Thymus (tissue), 11 donors: ENCODE results near the gene FBRSL1. TPM values are rescaled to one million over a fixed set of nuclear protein-coding genes. Genes with fewer than 3 reads are reported as not detected.
"Not testable (repeated sequence)": the region's sequence is repeated elsewhere in the genome, so short reads cannot be mapped to it uniquely, and the experiment has no call there.

Experiments
- DNase-seq, 9 donors: peaks; one replicate each; pipeline ENCODE4 v3.0.0-alpha.2; 2013; ENCODE audit warnings: low spot score in 9 of 9, low read depth in 6 of 9, missing footprints in 1 of 9
- H3K27ac ChIP-seq, 2 donors: one replicate each; pipeline ENCODE4 v1.5.1; 2013; ENCODE audit warnings: control low read depth in 1 of 2, low read depth in 1 of 2, low read length in 1 of 2, mild to moderate bottlenecking in 1 of 2, moderate library complexity in 1 of 2
- H3K27me3 ChIP-seq, 2 donors: one replicate each; pipeline ENCODE4 v1.5.1; 2013; ENCODE audit warnings: low read length in 1 of 2; ENCODE audit not compliant: control insufficient read depth in 2 of 2, insufficient read depth in 1 of 2
- H3K36me3 ChIP-seq, 2 donors: one replicate each; pipeline ENCODE4 v1.5.1; 2013; ENCODE audit warnings: low read length in 1 of 2, mild to moderate bottlenecking in 1 of 2, moderate library complexity in 1 of 2; ENCODE audit not compliant: control insufficient read depth in 2 of 2, insufficient read depth in 2 of 2
- H3K4me1 ChIP-seq, 2 donors: one replicate each; pipeline ENCODE4 v1.5.1; 2013; ENCODE audit warnings: low read length in 2 of 2; ENCODE audit not compliant: control insufficient read depth in 2 of 2, insufficient read depth in 2 of 2
- H3K4me3 ChIP-seq, 2 donors: one replicate each; pipeline ENCODE4 v1.5.1; 2013; ENCODE audit warnings: low read length in 2 of 2, control low read depth in 1 of 2, mild to moderate bottlenecking in 1 of 2
- H3K9me3 ChIP-seq, 2 donors: one replicate each; pipeline ENCODE4 v1.5.1; 2013; ENCODE audit warnings: low read length in 1 of 2, mild to moderate bottlenecking in 1 of 2; ENCODE audit not compliant: control insufficient read depth in 2 of 2, insufficient read depth in 1 of 2
- WGBS: extraction: QIAGEN DNeasy Blood & Tissue Kit; methylation state at CpG from one replicate; pipeline ENCODE4 v1.1.7; 2013; 5-methylcytosine and 5-hydroxymethylcytosine counted together
- polyA plus RNA-seq: library from polyadenylated mRNA; stranded (reverse); fragments of 200-250 nt; gene quantifications from one replicate; pipeline ENCODE4 v1.2.3, GENCODE V29; 2013
- total RNA-seq: library from RNA; stranded (reverse); fragments of 120-200 nt; gene quantifications from one replicate; pipeline ENCODE4 v1.2.4, GENCODE V29; 2013
- donor health status: healthy.

Gene FBRSL1
- total and polyA plus RNA-seq, 2 donors, result 5.9 to 28.7 TPM

GRCh38 chr12:132528564-132529106, 38.7 kb downstream of the FBRSL1 start:
- H3K27ac ChIP-seq, result no peak overlapping the region
- DNase-seq, result no peak
- H3K4me1 ChIP-seq, result peaks cover 5 to 55% of the 10 kb centered on the region in 2 donors
- WGBS, result 88% methylated on average over 21 of the region's 21 CpGs
- peaks cover 0 to 8% of the 10 kb centered on the region in 2 donors for H3K9me3 ChIP-seq
- H3K36me3 ChIP-seq, result peaks cover 4 to 10% of the 10 kb centered on the region in 2 donors
- no peak overlapping the region for H3K4me3 ChIP-seq
- H3K27me3 ChIP-seq, result no peaks in the 10 kb centered on the region

- H3K4me1 ChIP-seq, result peaks cover 5 to 48% of the 10 kb centered on the region in 2 donors
- WGBS, result 92% methylated on average over 11 of the region's 11 CpGs
- H3K36me3 ChIP-seq, result peaks cover 4 to 10% of the 10 kb centered on the region in 2 donors
- peak overlapping the region in 1 of 2 donors; percentile 64 for H3K27ac ChIP-seq
- H3K4me3 ChIP-seq, result no peak overlapping the region
- DNase-seq, result no peak
- H3K9me3 ChIP-seq, result peaks cover 0 to 8% of the 10 kb centered on the region in 2 donors
- H3K27me3 ChIP-seq, result no peaks in the 10 kb centered on the region
Measured at GRCh38 chr12:132529156-132529839, 39.3 kb downstream of the FBRSL1 start.

- no peaks in the 10 kb centered on the region for H3K27me3 ChIP-seq
- H3K4me1 ChIP-seq, result peaks cover 5 to 46% of the 10 kb centered on the region in 2 donors
- H3K9me3 ChIP-seq, result peaks cover 0 to 8% of the 10 kb centered on the region in 2 donors
- H3K4me3 ChIP-seq, result no peak overlapping the region
- H3K27ac ChIP-seq, result peak overlapping the region in 1 of 2 donors; percentile 85
- DNase-seq, result no peak
- peaks cover 0 to 10% of the 10 kb centered on the region in 2 donors for H3K36me3 ChIP-seq
- WGBS, result 93% methylated on average over 10 of the region's 10 CpGs
Measured at GRCh38 chr12:132529906-132530305, 40.0 kb downstream of the FBRSL1 start.

- H3K4me3 ChIP-seq, result no peak overlapping the region
- 35% methylated on average over 6 of the region's 6 CpGs for WGBS
- peak in 2 of 9 donors; percentile 19 to 56 for DNase-seq
- peak overlapping the region in 1 of 2 donors; percentile 85 for H3K27ac ChIP-seq
- peaks cover 5 to 46% of the 10 kb centered on the region in 2 donors for H3K4me1 ChIP-seq
- H3K36me3 ChIP-seq, result peaks cover 0 to 9% of the 10 kb centered on the region in 2 donors
- no peaks in the 10 kb centered on the region for H3K27me3 ChIP-seq
- H3K9me3 ChIP-seq, result peaks cover 0 to 8% of the 10 kb centered on the region in 2 donors
Measured at GRCh38 chr12:132530447-132530846, 40.5 kb downstream of the FBRSL1 start.

GRCh38 chr12:132530851-132531250, 40.9 kb downstream of the FBRSL1 start:
- Histone ChIP-seq H3K4me1 (peaks cover 5 to 46% of the 10 kb centered on the region in 2 donors), H3K36me3 (peaks cover 0 to 6% of the 10 kb centered on the region in 2 donors), H3K9me3 (peaks cover 0 to 8% of the 10 kb centered on the region in 2 donors), H3K4me3 (no peak overlapping the region), H3K27me3 (no peaks in the 10 kb centered on the region), H3K27ac (no peak overlapping the region)
- 96% methylated on average over 7 of the region's 7 CpGs for WGBS
- DNase-seq, result no peak

- H3K27ac ChIP-seq, H3K9me3 ChIP-seq, DNase-seq, H3K36me3 ChIP-seq, H3K4me3 ChIP-seq, H3K27me3 ChIP-seq: not testable (repeated sequence)
- 97% methylated on average over 20 of the region's 20 CpGs for WGBS
- peaks cover 5 to 33% of the 10 kb centered on the region in 2 donors for H3K4me1 ChIP-seq
Measured at GRCh38 chr12:132532711-132533583, 43.0 kb downstream of the FBRSL1 start.

- Histone ChIP-seq H3K27ac (no peak overlapping the region), H3K4me1 (peaks cover 5 to 29% of the 10 kb centered on the region in 2 donors), H3K27me3 (no peaks in the 10 kb centered on the region), H3K36me3 (peaks cover 0 to 4% of the 10 kb centered on the region in 2 donors), H3K4me3 (no peak overlapping the region), H3K9me3 (peaks cover 0 to 8% of the 10 kb centered on the region in 2 donors)
- DNase-seq, result no peak
- 96% methylated on average over 6 of the region's 6 CpGs for WGBS
Measured at GRCh38 chr12:132533584-132533958, 43.6 kb downstream of the FBRSL1 start.

- Histone ChIP-seq H3K27ac (no peak overlapping the region), H3K9me3 (peaks cover 0 to 8% of the 10 kb centered on the region in 2 donors), H3K27me3 (no peaks in the 10 kb centered on the region), H3K4me3 (no peak overlapping the region), H3K36me3 (peaks cover 0 to 4% of the 10 kb centered on the region in 2 donors), H3K4me1 (peaks cover 5 to 24% of the 10 kb centered on the region in 2 donors)
- WGBS, result 97% methylated on average over 13 of the region's 13 CpGs
- DNase-seq, result no peak
Measured at GRCh38 chr12:132534076-132534475, 44.1 kb downstream of the FBRSL1 start.

- Histone ChIP-seq H3K27ac (no peak overlapping the region), H3K36me3 (peaks cover 0 to 4% of the 10 kb centered on the region in 2 donors), H3K4me1 (peaks cover 4 to 14% of the 10 kb centered on the region in 2 donors), H3K9me3 (peaks cover 0 to 8% of the 10 kb centered on the region in 2 donors), H3K27me3 (no peaks in the 10 kb centered on the region), H3K4me3 (no peak overlapping the region)
- 98% methylated on average over 13 of the region's 13 CpGs for WGBS
- DNase-seq, result no peak
Measured at GRCh38 chr12:132535019-132535418, 45.1 kb downstream of the FBRSL1 start.
